ENCODE results near the gene CSRNP2. TPM values are rescaled to one million over a fixed set of nuclear protein-coding genes. Genes with fewer than 3 reads are reported as not detected.

CSRNP2 gene
- total and polyA plus RNA-seq, 2 of the 13 experiments (the other 11 are each of a cell fraction or from before 2014, with no cell fraction given), result 4.8 to 7.3 TPM

DNA sequence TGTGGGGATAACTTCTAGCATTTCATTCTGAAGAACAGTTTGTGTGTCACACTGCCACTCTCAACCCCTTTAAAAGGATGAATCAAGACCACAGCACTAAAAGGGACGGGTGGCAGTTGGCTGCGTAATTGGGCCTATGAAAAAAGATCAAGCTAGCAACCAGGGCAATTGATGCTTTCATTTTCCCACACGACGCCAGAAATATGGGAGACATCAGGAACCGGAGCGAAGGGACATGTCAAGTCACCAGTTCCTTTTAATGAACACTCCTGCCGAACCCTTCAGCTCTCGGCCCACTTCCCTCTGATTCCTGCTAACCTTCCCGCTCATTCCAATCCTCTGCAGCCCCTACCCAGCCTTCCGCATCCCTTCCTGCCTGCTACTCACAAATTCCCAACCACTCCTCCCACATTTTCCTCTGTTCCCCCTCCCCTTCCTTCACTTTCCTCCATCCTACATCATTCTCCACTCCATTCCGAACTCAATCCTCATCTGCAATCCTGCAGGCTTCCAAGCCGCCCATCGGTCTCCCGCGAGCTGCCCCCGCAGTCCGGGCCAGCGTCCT is 753 bp downstream of the CSRNP2 start (continued):
- TF ChIP-seq ZNF7 (CRISPR knock-in tag; IDR thresholded peaks at IDR 0.05) (no peak), ZNF468 (CRISPR knock-in tag; IDR thresholded peaks at IDR 0.05) (no peak), TCF7L2 (IDR thresholded peaks at IDR 0.05; ENCODE audit: low read depth, low read length) (no peak), DPF2 (CRISPR knock-in tag; IDR thresholded peaks at IDR 0.05; ENCODE audit: borderline replicate concordance, low read depth) (no peak), LCORL (IDR thresholded peaks at IDR 0.05) (no peak), LCORL (CRISPR knock-in tag; IDR thresholded peaks at IDR 0.05) (no peak), NFATC3 (CRISPR knock-in tag; IDR thresholded peaks at IDR 0.05) (no peak), ATF1 (CRISPR knock-in tag; IDR thresholded peaks at IDR 0.05) (no peak), ZNF563 (CRISPR knock-in tag; IDR thresholded peaks at IDR 0.05) (no peak), SAP130 (CRISPR knock-in tag; IDR thresholded peaks at IDR 0.05; ENCODE audit: low read depth) (no peak), KMT2B (CRISPR knock-in tag; IDR thresholded peaks at IDR 0.05) (0 out of 2 replicates have a peak, but pooled peaks have one; percentile 21), NR2F1 (CRISPR knock-in tag; IDR thresholded peaks at IDR 0.05) (no peak), NBN (conservative IDR thresholded peaks at IDR 0.05) (no peak), ZNF543 (CRISPR knock-in tag; IDR thresholded peaks at IDR 0.05) (no peak; the same call in 1 of the 2 replicates), YEATS4 (CRISPR knock-in tag; IDR thresholded peaks at IDR 0.05; ENCODE audit: borderline replicate concordance) (no peak), ZNF766 (CRISPR knock-in tag; IDR thresholded peaks at IDR 0.05; ENCODE audit: borderline replicate concordance) (no peak)
- TF ChIP-seq, protein P1, sequence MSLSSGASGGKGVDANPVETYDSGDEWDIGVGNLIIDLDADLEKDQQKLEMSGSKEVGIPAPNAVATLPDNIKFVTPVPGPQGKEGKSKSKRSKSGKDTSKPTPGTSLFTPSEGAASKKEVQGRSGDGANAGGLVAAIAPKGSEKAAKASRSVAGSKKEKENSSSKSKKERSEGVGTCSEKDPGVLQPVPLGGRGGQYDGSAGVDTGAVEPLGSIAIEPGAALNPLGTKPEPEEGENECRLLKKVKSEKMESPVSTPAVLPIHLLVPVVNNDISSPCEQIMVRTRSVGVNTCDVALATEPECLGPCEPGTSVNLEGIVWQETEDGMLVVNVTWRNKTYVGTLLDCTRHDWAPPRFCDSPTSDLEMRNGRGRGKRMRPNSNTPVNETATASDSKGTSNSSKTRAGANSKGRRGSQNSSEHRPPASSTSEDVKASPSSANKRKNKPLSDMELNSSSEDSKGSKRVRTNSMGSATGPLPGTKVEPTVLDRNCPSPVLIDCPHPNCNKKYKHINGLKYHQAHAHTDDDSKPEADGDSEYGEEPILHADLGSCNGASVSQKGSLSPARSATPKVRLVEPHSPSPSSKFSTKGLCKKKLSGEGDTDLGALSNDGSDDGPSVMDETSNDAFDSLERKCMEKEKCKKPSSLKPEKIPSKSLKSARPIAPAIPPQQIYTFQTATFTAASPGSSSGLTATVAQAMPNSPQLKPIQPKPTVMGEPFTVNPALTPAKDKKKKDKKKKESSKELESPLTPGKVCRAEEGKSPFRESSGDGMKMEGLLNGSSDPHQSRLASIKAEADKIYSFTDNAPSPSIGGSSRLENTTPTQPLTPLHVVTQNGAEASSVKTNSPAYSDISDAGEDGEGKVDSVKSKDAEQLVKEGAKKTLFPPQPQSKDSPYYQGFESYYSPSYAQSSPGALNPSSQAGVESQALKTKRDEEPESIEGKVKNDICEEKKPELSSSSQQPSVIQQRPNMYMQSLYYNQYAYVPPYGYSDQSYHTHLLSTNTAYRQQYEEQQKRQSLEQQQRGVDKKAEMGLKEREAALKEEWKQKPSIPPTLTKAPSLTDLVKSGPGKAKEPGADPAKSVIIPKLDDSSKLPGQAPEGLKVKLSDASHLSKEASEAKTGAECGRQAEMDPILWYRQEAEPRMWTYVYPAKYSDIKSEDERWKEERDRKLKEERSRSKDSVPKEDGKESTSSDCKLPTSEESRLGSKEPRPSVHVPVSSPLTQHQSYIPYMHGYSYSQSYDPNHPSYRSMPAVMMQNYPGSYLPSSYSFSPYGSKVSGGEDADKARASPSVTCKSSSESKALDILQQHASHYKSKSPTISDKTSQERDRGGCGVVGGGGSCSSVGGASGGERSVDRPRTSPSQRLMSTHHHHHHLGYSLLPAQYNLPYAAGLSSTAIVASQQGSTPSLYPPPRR (CRISPR knock-in tag; IDR thresholded peaks at IDR 0.05; ENCODE audit: borderline replicate concordance), result 0 out of 2 replicates have a peak, but pooled peaks have one; percentile 3
- TF ChIP-seq, protein P2, sequence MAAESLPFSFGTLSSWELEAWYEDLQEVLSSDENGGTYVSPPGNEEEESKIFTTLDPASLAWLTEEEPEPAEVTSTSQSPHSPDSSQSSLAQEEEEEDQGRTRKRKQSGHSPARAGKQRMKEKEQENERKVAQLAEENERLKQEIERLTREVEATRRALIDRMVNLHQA (CRISPR knock-in tag; IDR thresholded peaks at IDR 0.05), result no peak
- TF ChIP-seq, protein P3, sequence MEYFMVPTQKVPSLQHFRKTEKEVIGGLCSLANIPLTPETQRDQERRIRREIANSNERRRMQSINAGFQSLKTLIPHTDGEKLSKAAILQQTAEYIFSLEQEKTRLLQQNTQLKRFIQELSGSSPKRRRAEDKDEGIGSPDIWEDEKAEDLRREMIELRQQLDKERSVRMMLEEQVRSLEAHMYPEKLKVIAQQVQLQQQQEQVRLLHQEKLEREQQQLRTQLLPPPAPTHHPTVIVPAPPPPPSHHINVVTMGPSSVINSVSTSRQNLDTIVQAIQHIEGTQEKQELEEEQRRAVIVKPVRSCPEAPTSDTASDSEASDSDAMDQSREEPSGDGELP (IDR thresholded peaks at IDR 0.05; ENCODE audit: borderline replicate concordance, low read depth), result no peak
- TF ChIP-seq, protein P4, sequence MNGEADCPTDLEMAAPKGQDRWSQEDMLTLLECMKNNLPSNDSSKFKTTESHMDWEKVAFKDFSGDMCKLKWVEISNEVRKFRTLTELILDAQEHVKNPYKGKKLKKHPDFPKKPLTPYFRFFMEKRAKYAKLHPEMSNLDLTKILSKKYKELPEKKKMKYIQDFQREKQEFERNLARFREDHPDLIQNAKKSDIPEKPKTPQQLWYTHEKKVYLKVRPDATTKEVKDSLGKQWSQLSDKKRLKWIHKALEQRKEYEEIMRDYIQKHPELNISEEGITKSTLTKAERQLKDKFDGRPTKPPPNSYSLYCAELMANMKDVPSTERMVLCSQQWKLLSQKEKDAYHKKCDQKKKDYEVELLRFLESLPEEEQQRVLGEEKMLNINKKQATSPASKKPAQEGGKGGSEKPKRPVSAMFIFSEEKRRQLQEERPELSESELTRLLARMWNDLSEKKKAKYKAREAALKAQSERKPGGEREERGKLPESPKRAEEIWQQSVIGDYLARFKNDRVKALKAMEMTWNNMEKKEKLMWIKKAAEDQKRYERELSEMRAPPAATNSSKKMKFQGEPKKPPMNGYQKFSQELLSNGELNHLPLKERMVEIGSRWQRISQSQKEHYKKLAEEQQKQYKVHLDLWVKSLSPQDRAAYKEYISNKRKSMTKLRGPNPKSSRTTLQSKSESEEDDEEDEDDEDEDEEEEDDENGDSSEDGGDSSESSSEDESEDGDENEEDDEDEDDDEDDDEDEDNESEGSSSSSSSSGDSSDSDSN (CRISPR knock-in tag; IDR thresholded peaks at IDR 0.05), result no peak
- TF ChIP-seq, protein P5, sequence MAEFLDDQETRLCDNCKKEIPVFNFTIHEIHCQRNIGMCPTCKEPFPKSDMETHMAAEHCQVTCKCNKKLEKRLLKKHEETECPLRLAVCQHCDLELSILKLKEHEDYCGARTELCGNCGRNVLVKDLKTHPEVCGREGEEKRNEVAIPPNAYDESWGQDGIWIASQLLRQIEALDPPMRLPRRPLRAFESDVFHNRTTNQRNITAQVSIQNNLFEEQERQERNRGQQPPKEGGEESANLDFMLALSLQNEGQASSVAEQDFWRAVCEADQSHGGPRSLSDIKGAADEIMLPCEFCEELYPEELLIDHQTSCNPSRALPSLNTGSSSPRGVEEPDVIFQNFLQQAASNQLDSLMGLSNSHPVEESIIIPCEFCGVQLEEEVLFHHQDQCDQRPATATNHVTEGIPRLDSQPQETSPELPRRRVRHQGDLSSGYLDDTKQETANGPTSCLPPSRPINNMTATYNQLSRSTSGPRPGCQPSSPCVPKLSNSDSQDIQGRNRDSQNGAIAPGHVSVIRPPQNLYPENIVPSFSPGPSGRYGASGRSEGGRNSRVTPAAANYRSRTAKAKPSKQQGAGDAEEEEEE (CRISPR knock-in tag; IDR thresholded peaks at IDR 0.05; ENCODE audit: borderline replicate concordance), result no peak

All from HepG2 (cell line).